Stimulated activated CD8-positive, alpha-beta memory T cell treated with anti-CD3 and anti-CD28 coated beads, Interleukin-12 subunit alpha, Interleukin-12 subunit beta, amount 100 ng/mL, for 24 hours (primary cell): ENCODE measurements around the gene ZNF280B.

Experiments
- DNase-seq: peaks from one replicate; pipeline ENCODE4 v3.0.0-alpha.2; 2020; ENCODE audit errors: extremely low read depth

ZNF280B gene, protein sequence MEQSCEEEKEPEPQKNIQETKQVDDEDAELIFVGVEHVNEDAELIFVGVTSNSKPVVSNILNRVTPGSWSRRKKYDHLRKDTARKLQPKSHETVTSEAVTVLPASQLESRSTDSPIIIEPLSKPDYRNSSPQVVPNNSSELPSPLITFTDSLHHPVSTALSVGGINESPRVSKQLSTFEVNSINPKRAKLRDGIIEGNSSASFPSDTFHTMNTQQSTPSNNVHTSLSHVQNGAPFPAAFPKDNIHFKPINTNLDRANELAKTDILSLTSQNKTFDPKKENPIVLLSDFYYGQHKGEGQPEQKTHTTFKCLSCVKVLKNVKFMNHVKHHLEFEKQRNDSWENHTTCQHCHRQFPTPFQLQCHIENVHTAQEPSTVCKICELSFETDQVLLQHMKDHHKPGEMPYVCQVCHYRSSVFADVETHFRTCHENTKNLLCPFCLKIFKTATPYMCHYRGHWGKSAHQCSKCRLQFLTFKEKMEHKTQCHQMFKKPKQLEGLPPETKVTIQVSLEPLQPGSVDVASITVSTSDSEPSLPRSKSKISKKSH

DNA sequence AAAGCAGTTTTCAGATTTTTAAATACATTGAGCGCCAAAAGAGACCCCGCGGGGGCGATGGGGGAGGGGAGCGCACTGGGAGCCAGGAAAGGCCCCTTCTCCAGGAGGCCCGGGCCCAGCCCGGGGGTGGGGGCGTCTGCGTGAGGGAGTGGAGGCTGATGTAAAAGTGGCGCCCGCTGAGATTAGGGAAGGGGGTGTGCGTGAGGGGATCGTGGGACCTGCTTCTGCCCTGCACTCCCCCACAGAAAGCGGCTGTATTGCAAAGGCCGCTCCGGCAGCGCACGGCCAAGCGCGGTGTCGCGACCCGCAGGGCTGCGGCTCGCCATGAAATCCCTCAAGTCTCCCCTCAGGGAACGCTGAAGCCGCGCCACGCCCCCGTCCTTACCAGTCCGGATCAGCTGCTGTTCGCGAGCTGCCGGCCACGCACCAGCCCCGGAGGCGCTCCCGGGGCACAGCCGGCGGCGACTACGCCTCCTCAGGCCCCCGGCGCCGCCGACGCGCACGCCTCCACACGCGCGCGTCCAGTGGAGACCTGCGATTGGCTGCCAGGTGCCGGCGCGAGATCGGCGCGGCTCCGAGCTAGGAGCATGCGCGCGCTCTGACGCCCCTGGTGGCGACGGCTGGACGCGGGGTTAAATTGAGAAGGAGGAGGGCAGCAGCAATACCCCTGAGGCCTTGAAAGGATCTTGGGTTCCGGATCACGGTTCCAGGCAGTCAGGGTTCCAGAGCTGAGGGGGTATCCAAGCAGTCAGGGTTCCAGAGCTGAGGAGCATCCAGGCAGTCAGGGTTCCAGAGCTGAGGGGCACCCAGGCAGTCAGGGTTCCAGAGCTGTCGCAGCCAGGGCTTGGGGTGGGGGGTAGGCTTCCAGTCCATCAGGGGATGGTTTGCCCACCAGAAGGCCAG lies at the start of gene ZNF280B:
TSS of gene ZNF280B (minus strand) at position 469 of the 903 bp plus-strand sequence. CDS start 19,344 bp downstream, outside the sequence.
- DNase-seq = peak; percentile 47

DNA sequence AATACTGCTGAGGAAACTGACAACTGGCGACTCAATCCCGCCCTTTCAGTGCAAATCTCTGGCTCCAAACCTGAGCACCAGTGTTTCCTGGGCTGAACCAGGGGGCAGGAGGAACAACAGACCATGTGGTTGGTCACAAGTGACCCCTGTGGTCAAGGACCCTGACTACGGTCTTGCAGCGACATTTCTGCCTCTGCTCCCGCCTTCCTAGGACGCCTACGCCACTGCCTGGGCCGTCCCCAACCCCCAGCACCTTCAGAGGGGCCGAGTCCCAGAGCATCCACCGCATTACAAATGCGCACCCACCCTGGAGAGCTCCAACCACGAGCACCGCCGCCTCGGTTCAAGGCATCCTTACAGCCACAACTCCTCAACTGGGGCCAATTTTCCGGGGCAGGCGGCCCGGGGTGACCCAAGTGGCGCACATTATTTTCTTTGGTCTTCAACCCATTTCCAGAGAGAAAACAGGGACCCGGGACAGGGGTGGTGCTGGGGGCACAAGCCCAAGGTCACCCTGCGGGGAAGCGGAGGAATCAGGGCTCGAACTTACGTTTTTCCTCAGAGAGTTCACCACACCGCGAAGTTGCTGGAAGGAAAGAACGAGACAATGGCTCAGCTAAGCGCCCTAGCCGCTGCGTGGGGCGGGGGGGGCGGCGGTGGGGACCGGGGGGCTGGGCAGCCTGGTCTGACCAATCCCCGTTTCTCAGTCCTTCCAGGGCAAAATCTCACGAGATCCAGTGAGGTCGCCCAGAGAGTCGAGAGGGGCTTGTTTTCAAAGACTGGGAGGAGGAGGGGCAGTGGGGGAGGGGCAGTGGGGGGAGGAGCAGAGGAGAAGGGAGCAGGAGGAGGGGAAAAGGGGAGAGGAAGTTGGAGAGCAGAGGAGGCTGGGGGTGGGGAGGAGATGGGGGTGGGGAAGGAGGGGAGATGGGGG lies 48.7 kb upstream of the ZNF280B start:
- no peak for DNase-seq

DNA sequence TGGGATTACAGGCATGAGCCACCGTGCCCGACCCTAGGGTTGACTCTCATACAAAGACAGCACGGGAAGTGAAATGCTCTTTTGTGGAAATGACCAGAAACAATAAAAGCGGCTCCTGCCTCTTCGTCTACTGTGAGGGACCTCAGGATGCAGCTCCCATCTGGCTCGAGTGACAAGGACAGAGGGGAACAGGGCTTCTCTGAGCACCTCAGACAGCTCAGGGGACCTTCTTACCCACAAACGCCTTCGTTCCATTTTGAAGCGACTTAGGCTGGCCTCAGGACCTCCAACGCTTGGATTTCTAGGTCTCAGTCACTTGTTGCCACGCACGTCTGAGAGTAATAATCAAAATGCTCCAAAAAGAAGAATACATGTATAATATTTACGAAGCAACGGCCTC lies 48.0 kb upstream of the ZNF280B start:
- no peak for DNase-seq

DNA sequence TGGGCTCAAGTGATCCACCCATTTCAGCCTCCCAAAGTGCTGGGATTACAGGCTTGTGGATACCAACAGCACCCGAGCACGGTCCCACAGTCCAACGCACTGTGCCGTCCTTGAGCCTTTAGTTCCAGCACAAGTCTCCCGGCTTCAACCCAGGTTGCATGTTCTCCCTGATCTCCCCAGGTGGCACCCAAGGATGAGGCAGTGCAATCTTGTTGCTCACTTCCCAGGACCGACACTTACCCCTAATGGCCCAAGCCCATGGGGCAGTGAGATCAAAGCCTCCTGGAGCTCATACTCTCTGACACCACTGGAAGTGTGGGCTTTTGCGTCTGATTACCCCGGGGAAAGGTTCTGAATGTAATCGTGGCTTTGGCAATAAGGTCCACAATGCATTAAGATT lies 47.1 kb upstream of the ZNF280B start:
- DNase-seq = no peak

DNA sequence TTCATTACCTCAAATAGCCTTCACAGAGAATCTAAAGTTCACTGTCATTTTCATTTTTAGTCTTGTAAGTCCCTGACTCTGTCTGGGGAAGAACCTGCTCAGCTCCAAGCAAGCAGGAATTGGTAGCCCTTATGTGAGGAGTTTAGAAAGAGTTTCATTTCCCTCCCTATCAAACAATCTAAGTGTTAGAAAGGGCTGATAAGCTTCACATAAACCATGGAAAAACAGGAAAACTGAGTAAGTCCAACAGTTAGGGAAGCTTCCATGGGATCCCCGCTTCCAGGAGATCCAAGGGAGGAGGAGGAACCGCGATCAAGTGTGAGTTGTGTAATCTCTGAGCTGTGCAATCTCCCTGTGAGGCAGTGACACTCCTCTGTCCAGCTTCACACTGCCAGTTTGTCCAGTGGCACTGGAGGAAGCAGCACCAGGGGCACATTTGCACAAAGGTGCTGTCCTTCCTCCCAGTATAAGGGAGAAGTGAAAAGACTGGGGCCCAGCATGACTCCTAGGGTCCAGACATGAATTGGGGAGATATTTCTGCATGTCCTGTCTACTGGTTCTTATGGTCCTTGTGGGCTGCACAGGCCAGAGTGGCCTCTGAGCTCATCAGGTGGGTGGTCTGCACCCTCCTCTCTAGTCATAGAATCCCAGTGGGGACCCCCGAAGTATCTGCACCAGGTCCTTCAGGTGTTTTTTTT lies 46.2 kb upstream of the ZNF280B start:
- no peak for DNase-seq

DNA sequence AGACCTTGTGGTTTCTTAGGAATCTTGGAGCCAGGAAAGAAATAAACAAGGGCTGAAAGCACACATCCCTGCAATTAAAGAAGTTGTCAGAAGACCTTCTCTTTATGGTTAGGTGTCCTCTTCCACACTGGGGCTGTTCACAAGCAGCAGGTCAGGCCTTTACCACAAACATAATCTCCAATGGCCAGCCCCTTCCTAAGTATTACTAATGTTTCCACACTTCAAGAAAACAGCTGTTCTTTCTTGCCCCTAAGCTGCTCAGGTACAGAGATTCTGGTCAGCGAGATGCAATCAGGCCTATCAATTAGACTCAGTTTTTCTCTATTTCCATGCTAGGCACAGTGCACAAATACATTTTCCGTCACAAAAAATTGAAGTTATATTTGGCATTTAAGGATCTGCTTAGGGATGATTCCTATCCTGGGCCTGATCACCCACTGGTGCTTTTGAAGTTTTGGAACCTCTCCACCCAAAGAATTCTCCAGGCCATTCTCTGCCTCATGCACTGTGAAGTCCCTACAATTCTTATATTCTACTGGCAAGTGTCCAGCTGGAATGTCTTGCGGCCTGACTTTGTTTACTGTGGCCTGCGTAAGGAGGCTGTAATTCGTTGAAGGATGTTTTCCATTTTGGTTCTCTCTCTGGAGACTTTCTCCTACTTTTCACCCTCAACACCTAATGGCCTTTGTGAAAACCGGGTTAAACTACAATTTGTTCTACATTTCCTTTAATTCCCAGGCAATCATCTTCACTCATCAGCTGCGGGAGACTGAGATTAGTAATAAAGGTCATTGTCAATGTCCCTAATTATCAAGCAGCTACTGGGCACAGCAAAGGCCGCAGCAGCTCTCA lies 45.4 kb upstream of the ZNF280B start:
- DNase-seq = no peak

DNA sequence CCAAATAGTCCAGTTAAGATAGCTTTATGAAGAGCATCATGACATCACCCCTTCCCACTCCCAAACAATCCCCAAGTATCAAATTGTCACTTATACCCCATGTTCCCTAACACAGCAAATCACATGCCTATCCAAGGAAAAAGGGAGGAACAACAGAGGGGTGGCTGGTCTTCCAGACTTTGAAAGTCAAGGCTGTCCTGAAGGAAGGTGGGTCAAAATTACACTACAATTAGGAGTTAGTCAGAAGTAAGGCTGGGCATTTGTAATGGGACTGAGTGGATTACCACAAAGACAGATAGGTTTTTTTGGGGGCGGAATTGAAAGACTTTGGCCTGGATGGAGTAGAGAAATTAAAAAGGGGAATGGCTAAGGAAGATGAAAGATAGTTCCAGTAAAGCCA lies 44.6 kb upstream of the ZNF280B start:
- no peak for DNase-seq

DNA sequence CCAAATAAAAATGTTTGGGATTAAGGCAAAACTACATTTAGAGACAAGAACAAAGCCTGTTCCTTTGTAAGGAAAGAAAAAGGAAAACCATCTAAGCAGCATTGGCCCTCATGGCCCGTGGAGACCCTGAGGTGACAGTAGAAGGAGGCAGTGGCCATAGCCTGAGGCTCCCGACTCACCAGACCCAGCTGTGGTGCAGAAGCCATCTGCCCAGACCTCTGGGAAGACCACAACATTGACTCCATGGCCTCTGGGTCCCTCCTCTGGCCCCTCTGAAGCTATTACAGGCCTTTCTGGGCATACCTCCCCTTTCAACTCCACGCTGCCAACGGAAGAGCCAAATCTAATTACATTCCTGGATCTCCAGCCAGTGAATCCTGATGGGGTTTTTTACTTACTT lies 44.1 kb upstream of the ZNF280B start:
- no peak for DNase-seq

DNA sequence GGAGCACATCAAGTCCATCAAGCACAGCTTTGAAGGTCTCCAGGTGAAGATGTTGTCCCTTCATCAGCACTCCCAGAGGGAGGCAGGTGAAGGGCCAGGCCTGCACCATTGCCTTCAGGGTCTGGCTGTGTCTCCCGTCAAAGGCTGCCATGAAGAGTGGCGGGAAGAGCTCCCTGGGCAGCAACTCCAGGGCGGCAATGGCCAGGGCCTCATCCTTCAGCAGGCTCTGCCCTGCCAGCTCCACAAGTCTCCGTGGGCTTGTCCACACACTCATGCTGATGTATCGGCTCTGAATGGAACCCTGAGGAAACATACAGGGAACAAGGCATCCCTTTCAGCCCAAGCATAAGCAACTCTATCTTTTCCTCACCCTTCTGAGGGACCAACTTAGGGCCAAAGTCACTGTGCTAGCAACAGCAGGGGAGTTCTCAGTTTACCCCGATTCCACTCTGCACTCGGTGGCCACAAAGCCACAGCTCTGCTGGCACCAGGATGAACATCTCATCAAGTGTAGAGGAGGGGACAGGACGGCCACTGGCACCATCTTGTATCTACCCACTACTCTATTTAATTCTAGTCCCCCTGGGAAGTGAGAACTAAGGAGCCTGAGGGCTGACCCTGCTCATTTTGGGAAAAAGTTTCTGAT lies 42.4 kb upstream of the ZNF280B start:
- DNase-seq = no peak

DNA sequence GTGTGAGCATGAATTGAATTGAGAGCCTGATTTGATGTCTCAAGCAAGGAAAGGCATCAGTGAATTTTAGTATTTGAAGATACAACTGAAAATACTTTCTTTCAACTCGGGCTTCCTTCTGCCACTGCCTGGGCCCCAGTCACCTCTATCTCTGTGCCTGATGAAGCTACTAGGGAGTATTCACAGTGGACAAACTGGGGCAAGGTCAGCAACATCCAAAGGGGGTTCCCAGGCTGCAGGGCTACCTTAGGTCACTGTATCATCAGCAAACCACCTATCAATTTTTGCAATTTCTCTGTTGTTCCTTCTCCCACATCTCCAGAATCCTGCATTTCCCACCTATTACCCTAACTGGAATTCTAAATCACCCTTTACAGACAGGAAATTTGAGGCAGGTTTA lies 40.4 kb upstream of the ZNF280B start:
- DNase-seq = no peak

DNA sequence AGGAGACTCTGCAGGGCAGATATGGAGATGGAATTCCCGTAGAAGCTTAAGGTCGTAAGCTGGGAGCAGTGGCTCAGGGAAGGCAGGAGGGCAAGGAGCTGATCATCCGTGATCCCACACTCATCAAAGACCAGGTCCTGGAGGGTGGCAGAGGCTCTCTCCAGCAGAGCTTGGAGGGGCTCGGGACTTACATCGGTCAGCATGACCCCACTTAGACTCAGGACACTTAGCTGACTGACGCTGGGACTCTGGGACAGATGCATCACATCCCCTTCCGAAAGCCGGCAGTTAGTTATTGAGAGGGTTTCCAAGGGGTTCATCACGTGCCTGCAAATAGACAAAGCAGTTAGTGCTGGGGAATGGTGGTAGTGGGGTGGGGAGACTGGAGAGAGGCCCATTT lies 39.8 kb upstream of the ZNF280B start:
- no peak for DNase-seq

DNA sequence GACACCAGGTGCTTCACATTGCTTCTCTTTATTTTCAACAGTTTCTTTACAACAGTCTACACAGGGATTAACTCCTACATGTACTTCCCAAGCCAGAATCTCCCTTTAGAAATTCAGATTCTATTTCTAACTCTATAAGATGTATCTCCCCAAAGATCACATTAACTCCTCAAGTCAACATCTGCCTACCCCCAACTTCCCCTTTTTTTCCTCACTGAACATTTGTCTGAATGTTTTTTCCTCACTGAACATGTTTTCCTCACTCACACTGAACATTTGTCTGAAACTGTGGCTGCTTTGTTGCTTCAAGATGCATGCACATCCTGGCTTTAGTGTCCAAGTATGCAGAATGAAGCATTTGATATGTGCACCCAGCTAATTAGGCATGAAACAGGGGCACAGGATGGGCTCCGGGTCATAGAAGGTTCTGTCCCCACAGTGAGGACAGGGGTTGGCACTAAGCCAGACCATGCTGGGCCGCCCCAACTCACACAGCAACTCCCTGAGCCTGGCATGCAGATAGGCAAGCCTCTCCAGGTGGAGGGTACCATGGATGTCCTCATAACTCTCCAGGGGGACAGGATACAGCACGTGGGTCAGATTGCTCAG lies 39.3 kb upstream of the ZNF280B start:
- no peak for DNase-seq

DNA sequence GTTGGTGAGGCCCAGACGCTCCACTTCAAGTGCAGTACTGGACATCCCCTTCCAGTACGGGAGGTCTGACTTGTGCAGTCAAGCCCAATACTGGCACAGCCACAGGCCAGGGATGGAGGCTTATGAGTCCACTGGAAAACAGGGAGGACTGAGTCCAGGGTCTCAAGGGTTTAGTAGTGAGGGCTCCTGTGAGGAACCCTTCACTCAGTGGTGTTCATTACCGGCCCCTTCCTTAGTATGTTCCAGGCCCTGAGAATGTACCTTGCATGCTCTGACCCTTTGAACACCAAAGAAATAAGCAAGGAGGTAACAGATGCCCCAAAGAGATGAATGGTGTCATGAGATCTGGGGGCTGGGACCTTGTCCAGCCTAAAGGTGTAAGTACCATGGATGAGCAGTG lies 38.7 kb upstream of the ZNF280B start:
- DNase-seq = no peak

DNA sequence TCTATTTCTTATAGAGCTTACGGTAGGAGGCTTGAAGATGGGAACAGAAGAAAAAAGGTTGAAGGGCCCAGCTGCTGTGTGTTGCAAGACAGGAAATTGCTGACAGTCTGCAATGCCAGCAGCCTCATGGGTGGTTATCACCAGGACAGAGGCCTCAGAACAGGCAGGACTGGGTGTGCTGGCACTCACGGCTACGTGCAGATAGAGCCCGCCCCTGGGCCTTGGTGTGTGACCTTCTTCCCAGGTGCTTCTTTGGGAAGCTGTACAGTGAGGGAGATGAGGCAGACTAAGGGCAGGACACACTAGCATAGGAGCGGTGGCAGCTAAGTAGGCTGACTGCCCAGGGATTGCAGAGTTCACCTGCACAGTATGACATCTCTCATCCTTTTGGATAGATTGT lies 37.9 kb upstream of the ZNF280B start:
- no peak for DNase-seq

DNA sequence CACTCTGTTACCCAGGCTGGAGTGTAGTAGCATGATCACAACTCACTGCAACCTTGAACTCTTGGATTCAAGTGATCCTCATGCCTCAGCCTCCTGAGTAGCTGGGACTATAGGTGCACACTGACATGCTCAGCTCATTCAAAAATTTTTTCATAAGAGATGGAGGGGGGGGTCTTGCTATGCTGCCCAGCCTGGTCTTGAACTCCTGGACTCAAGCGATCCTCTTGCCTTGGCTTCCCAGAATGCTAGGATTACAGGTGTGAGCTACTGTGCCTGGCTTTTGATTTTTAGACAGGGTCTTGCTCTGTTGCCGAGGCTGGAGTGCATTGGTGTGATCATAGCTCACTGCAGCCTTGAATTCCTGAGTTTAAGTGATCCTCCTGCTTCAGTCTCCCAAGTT lies 36.5 kb upstream of the ZNF280B start:
- no peak for DNase-seq

DNA sequence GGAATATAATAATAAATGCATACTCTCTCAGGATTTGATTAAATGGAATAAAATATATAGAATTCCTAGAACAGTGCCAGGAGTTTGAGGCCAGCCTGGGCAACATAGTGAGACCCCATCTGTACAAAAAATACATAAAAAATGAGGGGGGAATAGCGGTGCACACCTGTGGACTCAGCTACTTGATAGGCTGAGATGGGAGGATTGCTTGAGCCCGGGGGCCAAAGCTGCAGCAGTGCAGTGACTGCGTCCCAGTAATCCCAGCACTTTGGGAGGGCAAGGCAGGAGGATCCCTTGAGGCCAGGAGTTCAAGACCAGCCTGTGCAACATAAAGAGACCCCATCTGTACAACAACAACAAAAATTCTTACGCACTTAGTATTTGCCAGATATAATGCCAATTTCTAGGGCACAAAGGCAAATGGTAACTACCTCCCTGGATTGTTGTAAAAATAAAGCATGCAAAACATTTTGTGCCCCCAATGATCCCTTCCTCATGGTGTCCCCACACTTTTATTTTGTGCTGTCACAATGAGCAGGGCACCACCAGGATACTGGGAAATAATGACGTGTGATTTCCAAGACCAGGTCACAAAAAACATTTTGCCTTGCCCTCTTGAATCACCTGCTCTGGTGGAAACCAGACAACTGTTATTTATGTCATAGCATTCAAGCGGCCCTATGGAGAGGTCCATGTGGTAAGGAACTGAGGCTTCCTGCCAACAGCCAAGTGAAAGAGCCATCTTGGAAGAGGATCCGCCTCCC lies 29.9 kb upstream of the ZNF280B start:
- DNase-seq = no peak

DNA sequence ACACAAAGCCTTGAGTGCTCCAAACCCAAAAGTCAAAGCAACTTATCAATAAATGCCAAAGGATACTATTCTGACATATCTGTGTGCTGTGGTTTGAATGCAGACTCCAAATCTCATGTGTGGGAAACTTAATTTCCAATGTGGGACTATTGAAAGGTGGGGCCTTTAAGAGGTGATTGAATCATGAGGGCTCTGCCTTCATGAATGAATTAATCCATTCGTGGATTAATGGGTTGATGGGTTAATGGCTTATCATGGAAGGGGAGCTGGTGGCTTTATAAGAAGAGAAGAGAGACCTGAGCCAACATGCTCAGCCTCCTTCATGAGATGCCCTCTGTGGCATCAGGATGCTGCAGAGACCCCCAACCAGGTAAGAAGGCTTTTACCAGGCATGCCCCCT lies 28.4 kb upstream of the ZNF280B start:
- DNase-seq = no peak

DNA sequence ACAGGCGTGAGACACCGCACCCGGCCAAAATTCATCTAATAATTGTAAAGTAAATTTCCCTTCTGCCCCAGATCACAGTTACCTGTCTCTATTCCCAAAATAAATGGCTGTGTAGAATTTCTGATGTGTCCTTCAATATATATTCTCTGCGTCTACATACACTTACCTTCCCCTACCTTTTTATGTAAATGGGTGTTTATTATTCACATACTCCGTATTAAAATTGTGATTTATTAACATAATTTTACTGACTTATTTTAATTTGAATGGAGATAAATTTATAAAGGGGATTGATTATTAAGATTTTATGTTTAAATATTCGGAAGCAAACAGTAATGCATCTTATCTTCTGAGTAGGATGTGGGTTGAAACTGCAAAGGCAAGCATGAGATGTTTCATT lies 28.0 kb upstream of the ZNF280B start:
- DNase-seq = no peak
